GM12864 (cell line): Measurements from ENCODE around the gene HMGA1.
"Not testable (repeated sequence)": the region's sequence is repeated elsewhere in the genome, so short reads cannot be mapped to it uniquely, and the experiment has no call there.

Source experiments
- DNase-seq: peaks from one replicate; pipeline ENCODE4 v3.0.0-alpha.2; 2011; ENCODE audit warnings: low read depth
- H3K4me3 ChIP-seq: 2 replicates; pipeline ENCODE4 v1.5.1; 2011; ENCODE audit warnings: mild to moderate bottlenecking, low read depth, low read length, control low read depth
- TF ChIP-seq, protein P1 (sequence below): IDR thresholded peaks from 2 replicates; pipeline ENCODE4 v1.5.1; 2011; ENCODE audit warnings: low read depth, mild to moderate bottlenecking, moderate library complexity, low read length, control low read depth, inconsistent platforms; ENCODE audit errors: missing control alignments

HMGA1 gene

DNA sequence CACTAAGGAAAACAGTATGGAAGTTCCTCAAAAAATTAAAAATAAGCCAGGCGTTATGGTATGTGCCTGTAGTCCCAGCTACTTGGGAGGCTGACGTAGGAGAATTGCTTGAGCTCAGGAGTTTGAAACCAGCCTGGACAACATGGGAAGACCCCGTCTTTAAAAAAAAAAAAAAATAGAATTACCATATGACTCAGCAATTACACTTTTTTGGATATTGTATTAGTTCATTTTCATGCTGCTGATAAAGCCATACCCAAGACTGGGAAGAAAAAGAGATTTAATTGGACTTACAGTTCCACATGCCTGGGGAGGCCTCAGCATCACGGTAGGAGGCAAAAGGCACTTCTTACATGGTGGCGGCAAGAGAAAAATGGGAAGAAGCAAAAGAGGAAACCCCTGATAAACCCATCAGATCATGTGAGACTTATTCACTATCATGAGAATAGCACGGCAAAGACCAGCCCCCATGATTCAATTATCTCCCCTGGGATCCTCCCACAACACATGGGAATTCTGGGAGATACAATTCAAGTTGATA is 22.9 kb downstream of the HMGA1 start:
- TF ChIP-seq, protein P1, sequence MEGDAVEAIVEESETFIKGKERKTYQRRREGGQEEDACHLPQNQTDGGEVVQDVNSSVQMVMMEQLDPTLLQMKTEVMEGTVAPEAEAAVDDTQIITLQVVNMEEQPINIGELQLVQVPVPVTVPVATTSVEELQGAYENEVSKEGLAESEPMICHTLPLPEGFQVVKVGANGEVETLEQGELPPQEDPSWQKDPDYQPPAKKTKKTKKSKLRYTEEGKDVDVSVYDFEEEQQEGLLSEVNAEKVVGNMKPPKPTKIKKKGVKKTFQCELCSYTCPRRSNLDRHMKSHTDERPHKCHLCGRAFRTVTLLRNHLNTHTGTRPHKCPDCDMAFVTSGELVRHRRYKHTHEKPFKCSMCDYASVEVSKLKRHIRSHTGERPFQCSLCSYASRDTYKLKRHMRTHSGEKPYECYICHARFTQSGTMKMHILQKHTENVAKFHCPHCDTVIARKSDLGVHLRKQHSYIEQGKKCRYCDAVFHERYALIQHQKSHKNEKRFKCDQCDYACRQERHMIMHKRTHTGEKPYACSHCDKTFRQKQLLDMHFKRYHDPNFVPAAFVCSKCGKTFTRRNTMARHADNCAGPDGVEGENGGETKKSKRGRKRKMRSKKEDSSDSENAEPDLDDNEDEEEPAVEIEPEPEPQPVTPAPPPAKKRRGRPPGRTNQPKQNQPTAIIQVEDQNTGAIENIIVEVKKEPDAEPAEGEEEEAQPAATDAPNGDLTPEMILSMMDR, result no peak
- no peak for DNase-seq
- H3K4me3 ChIP-seq, result no peak overlapping the region

DNA sequence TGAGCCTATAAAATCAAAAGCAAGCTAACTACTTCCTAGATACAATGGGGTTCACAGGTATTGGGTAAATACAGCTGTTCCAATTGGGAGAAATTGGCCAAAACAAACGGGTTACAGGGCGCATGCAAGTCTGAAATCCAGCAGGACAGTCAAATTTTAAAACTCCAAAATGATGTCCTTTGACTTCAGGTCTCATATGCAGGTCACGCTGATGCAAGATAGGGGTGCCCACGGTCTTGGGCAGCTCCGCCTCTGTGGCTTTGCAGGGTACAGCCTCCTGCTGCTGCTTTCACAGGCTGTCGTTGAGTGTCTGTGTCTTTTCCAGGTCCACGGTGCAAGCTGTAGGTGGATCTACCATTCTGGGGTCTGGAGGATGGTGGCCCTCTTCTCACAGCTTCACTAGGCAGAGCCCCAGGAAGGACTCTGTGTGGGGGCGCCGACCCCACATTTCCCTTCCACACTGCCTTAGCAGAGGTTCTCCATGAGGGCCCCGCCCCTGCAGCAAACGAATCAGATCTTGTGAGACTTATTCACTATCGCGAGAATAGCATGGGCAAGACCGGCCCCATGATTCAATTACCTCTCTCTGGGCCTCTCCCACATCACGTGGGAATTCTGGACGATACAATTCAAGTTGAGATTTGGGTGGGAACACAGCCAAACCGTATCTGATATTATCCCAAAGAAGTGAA is 24.0 kb downstream of the HMGA1 start:
- DNase-seq, result no peak
- TF ChIP-seq, protein P1, result no peak
- H3K4me3 ChIP-seq, result no peak overlapping the region

DNA sequence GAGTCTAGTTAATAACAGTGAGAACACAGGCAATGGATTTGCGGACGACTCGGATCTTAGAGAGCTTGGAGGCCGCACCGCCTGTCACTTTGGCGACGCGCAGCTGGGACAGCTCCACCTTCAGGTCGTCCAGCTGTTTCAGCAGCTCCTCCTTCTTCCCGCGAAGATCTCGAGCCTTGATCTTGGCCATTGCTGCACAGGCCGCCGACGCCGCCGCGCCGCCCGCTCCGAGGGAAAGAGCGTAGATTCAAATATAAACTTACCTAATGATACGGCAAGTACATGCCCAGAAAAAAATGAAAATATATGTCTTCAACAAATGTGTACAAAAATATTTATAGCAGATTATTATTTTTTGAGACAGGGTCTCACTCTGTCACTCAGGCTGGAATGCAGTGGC is 26.8 kb downstream of the HMGA1 start:
- not testable (repeated sequence) for DNase-seq, H3K4me3 ChIP-seq

DNA sequence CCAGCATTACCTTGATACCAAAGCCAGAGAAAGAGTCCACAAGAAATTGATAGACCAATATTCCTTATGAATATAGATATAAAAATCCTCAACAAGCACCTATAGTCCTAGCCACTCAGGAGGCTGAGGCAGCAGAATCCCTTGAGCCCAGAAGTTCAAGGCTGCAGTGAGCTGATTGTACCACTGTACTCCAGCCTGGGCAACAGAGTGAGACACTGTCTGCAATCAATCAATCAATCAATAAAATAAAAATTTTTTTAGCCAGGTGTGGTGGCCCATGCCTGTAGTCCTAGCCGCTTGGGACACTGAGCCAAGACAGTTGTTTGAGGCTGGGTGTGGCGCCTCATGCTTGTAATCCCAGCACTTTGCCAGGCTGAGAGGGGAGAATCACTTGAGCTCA is 31.1 kb downstream of the HMGA1 start:
- no peak overlapping the region for H3K4me3 ChIP-seq
- TF ChIP-seq, protein P1, result no peak
- DNase-seq, result no peak

DNA sequence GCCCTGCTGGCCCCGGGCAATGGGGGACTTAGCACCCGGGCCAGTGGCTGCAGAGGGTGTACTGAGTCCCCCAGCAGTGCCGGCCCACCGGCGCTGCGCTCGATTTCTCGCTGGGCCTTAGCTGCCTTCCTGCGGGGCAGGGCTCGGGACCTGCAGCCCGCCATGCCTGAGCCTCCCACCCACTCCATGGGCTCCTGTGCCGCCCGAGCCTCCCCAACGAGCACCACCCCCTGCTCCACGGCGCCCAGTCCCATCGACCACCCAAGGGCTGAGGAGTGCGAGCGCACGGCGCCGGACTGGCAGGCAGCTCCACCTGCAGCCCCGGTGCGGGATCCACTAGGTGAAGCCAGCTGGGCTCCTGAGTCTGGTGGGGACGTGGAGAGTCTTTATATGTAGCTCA is 32.5 kb downstream of the HMGA1 start:
- not testable (repeated sequence) for DNase-seq, H3K4me3 ChIP-seq

DNA sequence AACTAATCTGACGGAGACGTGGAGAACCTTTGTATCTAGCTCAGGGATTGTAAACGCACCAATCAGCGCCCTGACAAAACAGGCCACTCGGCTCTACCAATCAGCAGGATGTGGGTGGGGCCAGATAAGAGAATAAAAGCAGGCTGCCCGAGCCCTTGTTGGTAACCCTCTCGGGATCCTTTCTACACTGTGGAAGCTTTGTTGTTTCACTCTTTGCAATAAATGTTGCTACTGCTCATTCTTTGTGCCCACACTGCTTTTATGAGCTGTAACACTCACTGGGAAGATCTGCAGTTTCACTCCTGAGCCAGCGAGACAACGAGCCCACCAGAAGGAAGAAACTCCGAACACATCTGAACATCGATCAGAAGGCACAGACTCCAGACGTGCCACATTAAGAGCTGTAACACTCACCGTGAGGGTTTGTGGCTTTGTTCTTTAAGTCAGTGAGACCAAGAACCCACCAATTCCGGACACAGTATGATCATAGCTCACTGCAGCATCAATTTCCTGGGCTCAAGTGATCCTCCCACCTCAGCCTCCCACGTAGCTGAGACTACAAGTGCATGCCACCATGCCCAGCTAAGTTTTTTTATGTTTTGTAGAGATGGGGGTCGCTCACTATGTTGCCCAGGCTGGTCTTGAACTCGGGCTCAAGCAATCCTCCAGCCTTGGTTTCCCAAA is 33.1 kb downstream of the HMGA1 start:
- H3K4me3 ChIP-seq, result not testable (repeated sequence)

DNA sequence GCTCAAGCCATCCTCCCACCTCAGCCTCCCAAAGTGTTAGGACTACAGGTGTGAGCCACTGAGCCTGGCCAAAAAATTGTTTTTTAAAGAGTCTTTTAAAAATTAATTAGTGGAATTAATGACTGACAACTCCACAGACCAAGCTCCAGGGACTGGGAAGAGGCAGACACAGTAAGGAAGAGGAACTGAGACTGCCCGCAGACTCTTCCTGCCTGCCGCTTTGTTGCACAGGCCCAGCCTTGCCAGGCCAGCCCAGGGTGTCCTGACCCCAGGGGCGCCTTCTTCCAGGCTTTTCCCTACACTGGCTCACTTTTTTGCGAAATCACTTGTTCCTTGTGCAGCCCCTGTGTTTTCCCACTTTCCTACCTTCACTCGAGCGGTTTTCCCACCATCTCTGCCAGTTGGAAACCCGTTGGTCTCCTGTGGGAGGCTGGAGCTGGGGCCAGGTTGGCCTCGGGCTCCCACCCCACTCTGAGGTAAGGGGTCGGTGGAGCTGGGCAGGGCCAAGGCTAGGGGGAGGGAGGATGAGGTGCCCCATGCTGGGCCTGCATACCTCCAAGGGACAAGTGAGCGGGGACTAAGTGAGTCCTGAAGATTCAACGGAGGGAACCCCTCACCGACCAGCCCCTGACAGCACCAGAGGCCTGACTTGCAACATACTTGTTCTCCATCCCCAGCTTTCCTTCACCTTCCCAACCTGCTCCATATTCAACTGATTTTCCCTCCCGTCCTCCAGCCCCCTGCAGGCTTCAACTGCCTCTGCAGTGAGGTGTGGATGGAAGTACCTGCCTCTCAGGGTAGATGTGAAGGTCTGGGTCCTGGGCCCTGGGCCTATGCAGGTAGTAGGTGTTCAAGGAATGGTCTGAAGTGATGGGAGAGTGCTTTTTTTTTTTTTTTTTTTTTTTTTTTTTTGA is 35.6 kb downstream of the HMGA1 start:
- TF ChIP-seq, protein P1, result no peak
- no peak overlapping the region for H3K4me3 ChIP-seq
- DNase-seq, result no peak

More for the DNA sequence above, 33.1 kb downstream of the HMGA1 start:
- DNase-seq, result not testable (repeated sequence)

DNA sequence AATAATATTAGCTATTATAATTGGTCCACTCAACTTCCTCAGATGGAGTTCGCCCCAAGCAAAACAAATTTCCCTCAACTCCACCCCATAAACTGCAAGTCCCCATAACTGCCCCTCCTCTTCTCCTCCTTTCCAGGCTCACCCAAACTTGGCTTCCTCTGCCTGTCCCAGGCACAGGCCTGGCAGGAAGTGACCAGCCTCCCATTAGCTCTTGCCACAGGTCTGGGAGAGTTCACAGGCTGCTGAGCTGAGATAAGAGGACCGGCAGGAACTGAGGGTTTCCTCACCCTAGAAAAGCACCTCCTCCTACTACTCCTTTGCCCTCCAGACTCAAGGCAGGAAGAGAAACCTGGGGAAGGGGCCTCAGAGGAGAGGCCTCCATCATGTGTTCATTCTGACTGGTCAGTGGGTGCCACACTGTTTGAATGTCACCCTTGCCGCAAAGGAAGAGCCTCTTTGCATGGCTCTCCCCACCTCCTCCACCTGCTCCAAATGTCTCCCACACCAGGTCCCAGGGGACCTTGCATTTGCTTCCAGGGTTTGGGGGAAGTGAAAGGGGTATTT is 36.7 kb downstream of the HMGA1 start:
- TF ChIP-seq, protein P1, result no peak
- no peak overlapping the region for H3K4me3 ChIP-seq
- no peak for DNase-seq
